ENCODE measurements around the gene MBTPS1. TPM values are rescaled to one million over a fixed set of nuclear protein-coding genes. Genes with fewer than 3 reads are reported as not detected.

MBTPS1 gene
- polyA plus RNA-seq, 1 donor from 2014 or later: 66.9 TPM

DNA sequence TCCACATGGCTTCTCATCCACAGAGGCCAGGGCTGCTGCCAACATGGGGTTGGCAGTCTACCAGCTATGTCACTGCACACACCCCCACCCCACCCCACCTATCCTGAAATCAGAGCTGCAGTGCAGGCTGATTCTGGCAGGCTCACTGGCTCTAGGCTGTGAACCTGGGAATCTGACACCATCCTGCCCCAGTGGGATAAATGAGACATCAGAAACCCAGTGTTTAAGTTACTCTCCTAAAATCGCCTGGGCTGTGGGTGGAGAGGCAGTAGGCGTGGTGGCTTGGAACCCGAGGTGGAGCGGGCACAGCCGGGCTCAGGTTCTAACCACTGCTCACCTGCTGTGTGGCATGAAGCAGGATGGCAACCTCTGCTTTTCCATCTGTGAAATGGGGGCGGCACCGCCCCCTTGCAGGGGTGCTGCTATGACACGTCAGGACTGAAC, 79.7 kb downstream of the MBTPS1 start:
- TF ChIP-seq RAD21 (conservative IDR thresholded peaks at IDR 0.05) (no peak), POLR2AphosphoS5 (IDR thresholded peaks at IDR 0.05) (no peak), SMC3 (conservative IDR thresholded peaks at IDR 0.05; ENCODE audit: poor library complexity) (no peak), EP300 (conservative IDR thresholded peaks at IDR 0.05; ENCODE audit: poor library complexity, severe bottlenecking) (no peak), TAF1 (IDR thresholded peaks at IDR 0.05; ENCODE audit: low read depth) (no peak), EZH2 (IDR thresholded peaks at IDR 0.05; ENCODE audit: borderline replicate concordance, insufficient read depth, low read length, poor library complexity, severe bottlenecking) (no peak), REST (IDR thresholded peaks at IDR 0.05; ENCODE audit: borderline replicate concordance) (no peak), MXI1 (conservative IDR thresholded peaks at IDR 0.05; ENCODE audit: poor library complexity, severe bottlenecking) (no peak)
- TF ChIP-seq, protein P1, sequence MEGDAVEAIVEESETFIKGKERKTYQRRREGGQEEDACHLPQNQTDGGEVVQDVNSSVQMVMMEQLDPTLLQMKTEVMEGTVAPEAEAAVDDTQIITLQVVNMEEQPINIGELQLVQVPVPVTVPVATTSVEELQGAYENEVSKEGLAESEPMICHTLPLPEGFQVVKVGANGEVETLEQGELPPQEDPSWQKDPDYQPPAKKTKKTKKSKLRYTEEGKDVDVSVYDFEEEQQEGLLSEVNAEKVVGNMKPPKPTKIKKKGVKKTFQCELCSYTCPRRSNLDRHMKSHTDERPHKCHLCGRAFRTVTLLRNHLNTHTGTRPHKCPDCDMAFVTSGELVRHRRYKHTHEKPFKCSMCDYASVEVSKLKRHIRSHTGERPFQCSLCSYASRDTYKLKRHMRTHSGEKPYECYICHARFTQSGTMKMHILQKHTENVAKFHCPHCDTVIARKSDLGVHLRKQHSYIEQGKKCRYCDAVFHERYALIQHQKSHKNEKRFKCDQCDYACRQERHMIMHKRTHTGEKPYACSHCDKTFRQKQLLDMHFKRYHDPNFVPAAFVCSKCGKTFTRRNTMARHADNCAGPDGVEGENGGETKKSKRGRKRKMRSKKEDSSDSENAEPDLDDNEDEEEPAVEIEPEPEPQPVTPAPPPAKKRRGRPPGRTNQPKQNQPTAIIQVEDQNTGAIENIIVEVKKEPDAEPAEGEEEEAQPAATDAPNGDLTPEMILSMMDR (IDR thresholded peaks at IDR 0.05; ENCODE audit: poor library complexity, severe bottlenecking): no peak
- Histone ChIP-seq H3K36me3 (ENCODE audit: insufficient read depth, low read length) (no peaks in the 10 kb centered on the region), H3K9me3 (ENCODE audit: low read length) (no peaks in the 10 kb centered on the region), H4K20me1 (ENCODE audit: insufficient read depth) (no peaks in the 10 kb centered on the region), H3F3A (ENCODE audit: insufficient read depth, low read length, poor library complexity, severe bottlenecking) (no peaks in the 10 kb centered on the region), H3K4me2 (ENCODE audit: low read length) (no peak overlapping the region), H3K27me3 (ENCODE audit: insufficient read depth, low read depth, low read length) (no peaks in the 10 kb centered on the region), H3K9ac (ENCODE audit: low read length) (no peak overlapping the region), H3K27ac (ENCODE audit: low read length) (no peak overlapping the region), H3K4me3 (ENCODE audit: low read length) (no peak overlapping the region), H3K79me2 (replicated peaks; ENCODE audit: insufficient read depth, low read length) (no peaks in the 10 kb centered on the region), H3K9me2 (ENCODE audit: insufficient read depth, low read length) (no peaks in the 10 kb centered on the region), H2AFZ (ENCODE audit: low read depth, low read length) (no peak overlapping the region)

DNA sequence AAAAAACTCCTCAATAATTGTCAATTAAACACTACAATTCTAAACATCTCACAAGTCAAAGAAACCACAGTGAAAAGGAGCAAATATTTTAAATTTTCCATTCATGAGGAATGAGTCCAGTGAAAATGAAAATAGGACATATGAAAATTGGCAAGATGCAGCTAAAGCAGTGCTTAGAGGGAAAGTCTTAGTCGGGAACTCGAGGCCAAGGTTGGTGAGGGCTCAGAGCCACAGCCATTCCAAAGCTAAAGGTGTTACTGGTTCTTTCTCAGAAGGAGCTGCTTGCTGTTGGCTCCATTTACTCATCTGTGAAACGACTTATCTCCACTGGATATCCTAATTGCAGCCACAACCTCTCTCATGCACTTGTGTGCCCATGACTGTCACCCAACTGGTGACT, 80.6 kb downstream of the MBTPS1 start:
- no peaks in the 10 kb centered on the region for H3F3A ChIP-seq (ENCODE audit: insufficient read depth, low read length, poor library complexity, severe bottlenecking)
- no peak overlapping the region for H3K9ac ChIP-seq (ENCODE audit: low read length)
- no peaks in the 10 kb centered on the region for H3K79me2 ChIP-seq (replicated peaks; ENCODE audit: insufficient read depth, low read length)
- H3K27me3 ChIP-seq (ENCODE audit: insufficient read depth, low read depth, low read length): no peaks in the 10 kb centered on the region
- H2AFZ ChIP-seq (ENCODE audit: low read depth, low read length): no peak overlapping the region
- H4K20me1 ChIP-seq (ENCODE audit: insufficient read depth): no peaks in the 10 kb centered on the region
- no peaks in the 10 kb centered on the region for H3K36me3 ChIP-seq (ENCODE audit: insufficient read depth, low read length)
- TF ChIP-seq POLR2AphosphoS5 (IDR thresholded peaks at IDR 0.05) (no peak), REST (IDR thresholded peaks at IDR 0.05; ENCODE audit: borderline replicate concordance) (no peak), RAD21 (conservative IDR thresholded peaks at IDR 0.05) (no peak), EZH2 (IDR thresholded peaks at IDR 0.05; ENCODE audit: borderline replicate concordance, insufficient read depth, low read length, poor library complexity, severe bottlenecking) (no peak)
- TF ChIP-seq, protein P1 (IDR thresholded peaks at IDR 0.05; ENCODE audit: poor library complexity, severe bottlenecking): no peak
- H3K27ac ChIP-seq (ENCODE audit: low read length): no peak overlapping the region
- no peaks in the 10 kb centered on the region for H3K9me2 ChIP-seq (ENCODE audit: insufficient read depth, low read length)
- H3K4me3 ChIP-seq (ENCODE audit: low read length): no peak overlapping the region
- H3K9me3 ChIP-seq (ENCODE audit: low read length): no peaks in the 10 kb centered on the region
- H3K4me2 ChIP-seq (ENCODE audit: low read length): no peak overlapping the region

All from neural cell (in vitro differentiated cells).